Fibroblast of skin of right biceps (primary cell): ENCODE data around the gene FBLN7.
"Not testable (repeated sequence)": the region's sequence is repeated elsewhere in the genome, so short reads cannot be mapped to it uniquely, and the experiment has no call there.

Source experiments
- DNase-seq: peaks from one replicate; pipeline ENCODE4 v3.0.0-alpha.2; 2013

Gene FBLN7

GRCh38 chr2:112138159-112139032, at the start of gene FBLN7:
Gene FBLN7, plus strand, starts transcription at chr2:112138385. Its CDS starts 271 bp downstream, at chr2:112138656.
- DNase-seq = peak; percentile 10

- no peak for DNase-seq
These were observed 48.8 kb upstream of the FBLN7 start for GRCh38 chr2:112089375-112089774.

GRCh38 chr2:112092286-112093041, 45.7 kb upstream of the FBLN7 start:
- peak; percentile 87 for DNase-seq

GRCh38 chr2:112093216-112093615, 45.0 kb upstream of the FBLN7 start:
- no peak for DNase-seq

GRCh38 chr2:112095681-112096080, 42.5 kb upstream of the FBLN7 start:
- no peak for DNase-seq

GRCh38 chr2:112096098-112096497, 42.1 kb upstream of the FBLN7 start:
- DNase-seq = peak; percentile 7

- DNase-seq = no peak
These were observed 29.9 kb upstream of the FBLN7 start for GRCh38 chr2:112108178-112108832.

- DNase-seq = no peak
These were observed 28.9 kb upstream of the FBLN7 start for GRCh38 chr2:112109278-112109677.

- DNase-seq = no peak
These were observed 27.2 kb upstream of the FBLN7 start for GRCh38 chr2:112110966-112111365.

GRCh38 chr2:112113354-112113753, 24.8 kb upstream of the FBLN7 start:
- DNase-seq = not testable (repeated sequence)

GRCh38 chr2:112118148-112118547, 20.0 kb upstream of the FBLN7 start:
- DNase-seq = no peak

- DNase-seq = peak; percentile 47
These were observed 16.4 kb upstream of the FBLN7 start for GRCh38 chr2:112121682-112122254.

- no peak for DNase-seq
These were observed 9.1 kb upstream of the FBLN7 start for GRCh38 chr2:112129060-112129459.

- DNase-seq = no peak
These were observed 4.8 kb upstream of the FBLN7 start for GRCh38 chr2:112133344-112133743.

- DNase-seq = no peak
These were observed 4.1 kb upstream of the FBLN7 start for GRCh38 chr2:112134120-112134519.

GRCh38 chr2:112136096-112136495, 2.1 kb upstream of the FBLN7 start:
- no peak for DNase-seq

- DNase-seq = peak; percentile 10
These were observed 548 bp upstream of the FBLN7 start for GRCh38 chr2:112137516-112138158.

- not testable (repeated sequence) for DNase-seq
These were observed 939 bp downstream of the FBLN7 start for GRCh38 chr2:112139033-112139614.

GRCh38 chr2:112139661-112140204, 1.5 kb downstream of the FBLN7 start:
- not testable (repeated sequence) for DNase-seq

- no peak for DNase-seq
These were observed 2.1 kb downstream of the FBLN7 start for GRCh38 chr2:112140205-112140802.

- DNase-seq = no peak
These were observed 2.9 kb downstream of the FBLN7 start for GRCh38 chr2:112140899-112141625.
